ENCODE results near the gene ABI1. TPM values are rescaled to one million over a fixed set of nuclear protein-coding genes. Genes with fewer than 3 reads are reported as not detected.

Gene ABI1
- total RNA-seq (2022; extraction: Qiagen RNA extraction): 49.3 to 56.7 TPM (median 52.2 TPM) in 5 replicates

DNA sequence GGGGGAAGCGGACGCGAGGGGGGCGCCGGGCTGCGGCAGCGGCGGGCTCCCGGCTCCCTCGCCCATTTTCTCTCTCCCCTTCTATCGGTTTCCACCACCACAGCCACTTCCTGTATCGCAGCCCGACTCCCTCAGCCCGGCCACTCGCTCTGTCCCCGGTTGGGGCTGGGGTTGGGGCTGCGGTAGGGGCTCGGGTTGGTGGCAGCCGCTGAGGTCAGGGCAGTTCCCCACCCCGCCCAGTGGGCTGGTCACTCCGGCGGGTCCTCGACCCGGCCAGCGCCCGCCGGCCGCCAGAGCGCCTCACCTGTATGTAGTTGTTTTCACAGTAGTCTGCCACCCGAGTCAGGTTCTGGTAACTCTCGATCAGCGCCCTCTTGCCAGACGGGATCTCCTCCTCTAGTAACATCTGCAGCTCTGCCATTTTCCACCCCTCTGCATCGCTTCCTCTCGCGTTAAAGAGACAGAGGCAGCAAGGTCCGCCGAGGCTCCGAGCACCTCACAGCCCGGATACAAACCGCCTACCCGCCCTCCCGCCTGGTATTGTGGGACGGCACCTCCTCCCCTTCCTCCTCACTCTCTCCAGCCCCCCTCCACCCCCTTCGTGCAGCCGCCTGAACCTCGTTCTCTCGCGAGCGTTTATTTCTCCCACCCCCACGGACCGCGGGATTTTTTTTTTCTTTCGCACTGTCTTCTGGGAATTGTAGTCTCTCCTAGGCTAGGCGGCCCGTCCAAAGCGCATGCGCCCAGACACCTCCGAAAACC is at the start of gene ABI1:
ABI1 (minus strand) TSS at position 516 of the 762 bp plus-strand sequence; CDS start at position 421, 95 bp downstream.

DNA sequence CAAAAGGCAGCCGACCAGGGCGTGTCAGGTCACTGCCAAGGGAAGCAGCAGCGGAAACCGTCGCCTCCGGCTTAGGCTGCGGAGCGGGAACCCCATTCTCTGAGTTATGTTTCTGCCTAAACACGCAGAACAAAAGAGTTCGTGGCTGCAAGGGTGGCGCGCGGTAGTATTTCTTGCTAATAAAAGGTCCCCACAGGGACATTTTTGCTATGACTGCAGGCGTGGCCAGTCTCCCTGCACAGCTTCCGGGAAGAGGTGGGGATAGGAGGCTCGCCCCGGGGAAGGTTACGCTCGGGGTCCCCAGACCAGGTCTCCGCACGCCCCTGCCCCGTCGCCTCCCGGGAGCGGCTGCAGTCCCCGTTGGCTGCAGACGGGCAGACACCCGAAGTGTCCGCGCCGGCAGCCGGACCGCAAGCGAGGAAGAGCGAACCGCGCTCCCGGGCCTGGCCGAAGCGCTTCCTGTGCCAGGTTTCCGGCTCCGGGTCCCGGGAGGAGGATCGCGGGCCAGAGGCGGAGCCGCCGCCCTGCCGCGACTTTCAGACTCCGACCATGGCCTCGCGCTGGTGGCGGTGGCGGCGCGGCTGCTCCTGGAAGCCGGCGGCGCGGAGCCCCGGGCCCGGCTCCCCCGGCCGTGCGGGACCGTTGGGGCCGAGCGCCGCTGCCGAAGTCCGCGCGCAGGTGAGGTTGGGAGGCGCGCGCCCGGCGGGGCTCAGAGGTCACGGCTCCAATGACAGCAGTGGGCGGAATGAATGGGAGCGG is 163.4 kb downstream of the ABI1 start, which contains the start of gene PDSS1:
PDSS1 (plus strand) TSS at position 539 of the 759 bp plus-strand sequence; CDS start at position 550, 11 bp downstream.

Other genes with a start within 250 kb of the ABI1 start
- gene PDSS1, start 163.3 kb downstream of the ABI1 start, total RNA-seq (2022; extraction: Qiagen RNA extraction): 14.8 to 16.2 TPM (median 15.5 TPM) in 5 replicates
- gene ANKRD26, start 239.5 kb upstream of the ABI1 start, total RNA-seq (2022; extraction: Qiagen RNA extraction): 2.1 to 3.0 TPM (median 2.8 TPM) in 5 replicates